ENCODE data around the gene MMP17. TPM values are rescaled to one million over a fixed set of nuclear protein-coding genes. Genes with fewer than 3 reads are reported as not detected.

The MMP17 gene
- polyA plus RNA-seq, 1 donor from 2014 or later: 79.0 TPM

- H3K9ac ChIP-seq (ENCODE audit: low read length): no peak overlapping the region
- no peaks in the 10 kb centered on the region for H3F3A ChIP-seq (ENCODE audit: insufficient read depth, low read length, poor library complexity, severe bottlenecking)
- H3K4me2 ChIP-seq (ENCODE audit: low read length): no peak overlapping the region
- H3K79me2 ChIP-seq (replicated peaks; ENCODE audit: insufficient read depth, low read length): no peaks in the 10 kb centered on the region
- no peak overlapping the region for H3K27ac ChIP-seq (ENCODE audit: low read length)
- TF ChIP-seq SMC3 (conservative IDR thresholded peaks at IDR 0.05; ENCODE audit: poor library complexity) (no peak), EZH2 (IDR thresholded peaks at IDR 0.05; ENCODE audit: borderline replicate concordance, insufficient read depth, low read length, poor library complexity, severe bottlenecking) (no peak), CTCF (IDR thresholded peaks at IDR 0.05; ENCODE audit: poor library complexity, severe bottlenecking) (no peak), MXI1 (conservative IDR thresholded peaks at IDR 0.05; ENCODE audit: poor library complexity, severe bottlenecking) (no peak), TAF1 (IDR thresholded peaks at IDR 0.05; ENCODE audit: low read depth) (no peak), RAD21 (conservative IDR thresholded peaks at IDR 0.05) (no peak), EP300 (conservative IDR thresholded peaks at IDR 0.05; ENCODE audit: poor library complexity, severe bottlenecking) (no peak), POLR2AphosphoS5 (IDR thresholded peaks at IDR 0.05) (no peak)
- TF ChIP-seq, protein P1, sequence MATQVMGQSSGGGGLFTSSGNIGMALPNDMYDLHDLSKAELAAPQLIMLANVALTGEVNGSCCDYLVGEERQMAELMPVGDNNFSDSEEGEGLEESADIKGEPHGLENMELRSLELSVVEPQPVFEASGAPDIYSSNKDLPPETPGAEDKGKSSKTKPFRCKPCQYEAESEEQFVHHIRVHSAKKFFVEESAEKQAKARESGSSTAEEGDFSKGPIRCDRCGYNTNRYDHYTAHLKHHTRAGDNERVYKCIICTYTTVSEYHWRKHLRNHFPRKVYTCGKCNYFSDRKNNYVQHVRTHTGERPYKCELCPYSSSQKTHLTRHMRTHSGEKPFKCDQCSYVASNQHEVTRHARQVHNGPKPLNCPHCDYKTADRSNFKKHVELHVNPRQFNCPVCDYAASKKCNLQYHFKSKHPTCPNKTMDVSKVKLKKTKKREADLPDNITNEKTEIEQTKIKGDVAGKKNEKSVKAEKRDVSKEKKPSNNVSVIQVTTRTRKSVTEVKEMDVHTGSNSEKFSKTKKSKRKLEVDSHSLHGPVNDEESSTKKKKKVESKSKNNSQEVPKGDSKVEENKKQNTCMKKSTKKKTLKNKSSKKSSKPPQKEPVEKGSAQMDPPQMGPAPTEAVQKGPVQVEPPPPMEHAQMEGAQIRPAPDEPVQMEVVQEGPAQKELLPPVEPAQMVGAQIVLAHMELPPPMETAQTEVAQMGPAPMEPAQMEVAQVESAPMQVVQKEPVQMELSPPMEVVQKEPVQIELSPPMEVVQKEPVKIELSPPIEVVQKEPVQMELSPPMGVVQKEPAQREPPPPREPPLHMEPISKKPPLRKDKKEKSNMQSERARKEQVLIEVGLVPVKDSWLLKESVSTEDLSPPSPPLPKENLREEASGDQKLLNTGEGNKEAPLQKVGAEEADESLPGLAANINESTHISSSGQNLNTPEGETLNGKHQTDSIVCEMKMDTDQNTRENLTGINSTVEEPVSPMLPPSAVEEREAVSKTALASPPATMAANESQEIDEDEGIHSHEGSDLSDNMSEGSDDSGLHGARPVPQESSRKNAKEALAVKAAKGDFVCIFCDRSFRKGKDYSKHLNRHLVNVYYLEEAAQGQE (IDR thresholded peaks at IDR 0.05; ENCODE audit: borderline replicate concordance): no peak
- no peaks in the 10 kb centered on the region for H3K36me3 ChIP-seq (ENCODE audit: insufficient read depth, low read length)
- H4K20me1 ChIP-seq (ENCODE audit: insufficient read depth): no peaks in the 10 kb centered on the region
- no peak overlapping the region for H2AFZ ChIP-seq (ENCODE audit: low read depth, low read length)
- H3K9me3 ChIP-seq (ENCODE audit: low read length): no peaks in the 10 kb centered on the region
- H3K4me3 ChIP-seq (ENCODE audit: low read length): no peak overlapping the region
- no peaks in the 10 kb centered on the region for H3K27me3 ChIP-seq (ENCODE audit: insufficient read depth, low read depth, low read length)
- no peaks in the 10 kb centered on the region for H3K9me2 ChIP-seq (ENCODE audit: insufficient read depth, low read length)
Measured at GRCh38 chr12:131810726-131811125, 17.5 kb upstream of the MMP17 start.

GRCh38 chr12:131815131-131815530 is 13.1 kb upstream of the MMP17 start:
- Histone ChIP-seq H3K9me2 (ENCODE audit: insufficient read depth, low read length) (no peaks in the 10 kb centered on the region), H3K27ac (ENCODE audit: low read length) (no peak overlapping the region), H3K9ac (ENCODE audit: low read length) (no peak overlapping the region), H3F3A (ENCODE audit: insufficient read depth, low read length, poor library complexity, severe bottlenecking) (no peaks in the 10 kb centered on the region), H4K20me1 (ENCODE audit: insufficient read depth) (no peaks in the 10 kb centered on the region), H3K79me2 (replicated peaks; ENCODE audit: insufficient read depth, low read length) (no peaks in the 10 kb centered on the region), H2AFZ (ENCODE audit: low read depth, low read length) (no peak overlapping the region), H3K4me3 (ENCODE audit: low read length) (no peak overlapping the region), H3K36me3 (ENCODE audit: insufficient read depth, low read length) (no peaks in the 10 kb centered on the region), H3K27me3 (ENCODE audit: insufficient read depth, low read depth, low read length) (no peaks in the 10 kb centered on the region), H3K4me2 (ENCODE audit: low read length) (no peak overlapping the region), H3K9me3 (ENCODE audit: low read length) (no peaks in the 10 kb centered on the region)
- TF ChIP-seq SMC3 (conservative IDR thresholded peaks at IDR 0.05; ENCODE audit: poor library complexity): no peak
- TF ChIP-seq CTCF (IDR thresholded peaks at IDR 0.05; ENCODE audit: poor library complexity, severe bottlenecking): no peak
- TF ChIP-seq, protein P1 (IDR thresholded peaks at IDR 0.05; ENCODE audit: borderline replicate concordance): no peak
- TF ChIP-seq RAD21 (conservative IDR thresholded peaks at IDR 0.05): no peak
- no peak for TF ChIP-seq MXI1 (conservative IDR thresholded peaks at IDR 0.05; ENCODE audit: poor library complexity, severe bottlenecking)
- no peak for TF ChIP-seq POLR2AphosphoS5 (IDR thresholded peaks at IDR 0.05)
- no peak for TF ChIP-seq EZH2 (IDR thresholded peaks at IDR 0.05; ENCODE audit: borderline replicate concordance, insufficient read depth, low read length, poor library complexity, severe bottlenecking)
- TF ChIP-seq TAF1 (IDR thresholded peaks at IDR 0.05; ENCODE audit: low read depth): no peak
- TF ChIP-seq EP300 (conservative IDR thresholded peaks at IDR 0.05; ENCODE audit: poor library complexity, severe bottlenecking): no peak

Data from neural cell (in vitro differentiated cells).